AG10803 (cell line): ENCODE measurements around the gene ST6GALNAC3.

Source experiments
- DNase-seq: peaks from one replicate; pipeline ENCODE4 v3.0.0; 2010; ENCODE audit warnings: low read depth
- H3K4me3 ChIP-seq: 2 replicates; pipeline ENCODE4 v1.5.1; 2011; ENCODE audit warnings: mild to moderate bottlenecking, low read length, control low read depth
- CTCF ChIP-seq: conservative IDR thresholded peaks from 2 replicates; pipeline ENCODE4 v1.5.1; 2011; ENCODE audit warnings: mild to moderate bottlenecking, low read length, control low read depth, inconsistent platforms

Gene ST6GALNAC3

GRCh38 chr1:76147917-76148316 is 73.4 kb downstream of the ST6GALNAC3 start:
- TF ChIP-seq CTCF, result no peak
- no peak overlapping the region for H3K4me3 ChIP-seq
- no peak for DNase-seq

GRCh38 chr1:76148460-76148859 is 73.9 kb downstream of the ST6GALNAC3 start:
- no peak for DNase-seq
- H3K4me3 ChIP-seq, result no peak overlapping the region
- TF ChIP-seq CTCF, result no peak

GRCh38 chr1:76153841-76154205 is 79.3 kb downstream of the ST6GALNAC3 start:
- no peak for DNase-seq
- no peak overlapping the region for H3K4me3 ChIP-seq
- TF ChIP-seq CTCF, result no peak

- peak overlapping the region; percentile 48 for H3K4me3 ChIP-seq
- peak; percentile 62 for DNase-seq
- peak; percentile 94 for TF ChIP-seq CTCF
Observed at GRCh38 chr1:76154206-76154956, 79.8 kb downstream of the ST6GALNAC3 start.

- TF ChIP-seq CTCF, result no peak
- DNase-seq, result no peak
- H3K4me3 ChIP-seq, result no peak overlapping the region
Observed at GRCh38 chr1:76156987-76157386, 82.4 kb downstream of the ST6GALNAC3 start.

- H3K4me3 ChIP-seq, result no peak overlapping the region
- no peak for TF ChIP-seq CTCF
- no peak for DNase-seq
Observed at GRCh38 chr1:76158126-76158525, 83.6 kb downstream of the ST6GALNAC3 start.

- no peak for TF ChIP-seq CTCF
- DNase-seq, result no peak
Observed at GRCh38 chr1:76160225-76160624, 85.7 kb downstream of the ST6GALNAC3 start.

More at GRCh38 chr1:76160225-76160624, 85.7 kb downstream of the ST6GALNAC3 start:
- no peak overlapping the region for H3K4me3 ChIP-seq
